Muscle layer of duodenum (tissue), 2 donors: ENCODE data around the gene CAPNS2.

ENCODE experiments used
- H3K27ac ChIP-seq: one replicate; pipeline ENCODE4 v1.7.0; 2013; ENCODE audit warnings: mild to moderate bottlenecking, low read length
- H3K27me3 ChIP-seq: one replicate; pipeline ENCODE4 v1.7.0; 2013; ENCODE audit warnings: low read depth, mild to moderate bottlenecking, control low read depth, low read length
- H3K36me3 ChIP-seq, 2 donors: one replicate each; pipeline ENCODE4 v1.7.0; 2013; ENCODE audit warnings: low read length in 2 of 2, control low read depth in 1 of 2, mild to moderate bottlenecking in 1 of 2; ENCODE audit not compliant: insufficient read depth in 2 of 2, control insufficient read depth in 1 of 2
- H3K4me1 ChIP-seq, 2 donors: one replicate each; pipeline ENCODE4 v1.7.0; 2013; ENCODE audit warnings: low read length in 2 of 2, mild to moderate bottlenecking in 2 of 2, control low read depth in 1 of 2, moderate library complexity in 1 of 2; ENCODE audit not compliant: insufficient read depth in 2 of 2, control insufficient read depth in 1 of 2
- H3K4me3 ChIP-seq, 2 donors: one replicate each; pipeline ENCODE4 v1.7.0; 2013; ENCODE audit warnings: low read length in 2 of 2, low read depth in 1 of 2, mild to moderate bottlenecking in 1 of 2
- H3K9me3 ChIP-seq, 2 donors: one replicate each; pipeline ENCODE4 v1.7.0; 2013; ENCODE audit warnings: low read length in 2 of 2, control low read depth in 1 of 2, mild to moderate bottlenecking in 1 of 2; ENCODE audit not compliant: control insufficient read depth in 1 of 2
- donor health status: healthy.

CAPNS2 gene

GRCh38 chr16:55567382-55567781 is 898 bp downstream of the CAPNS2 start:
- H3K36me3 ChIP-seq: no peaks in the 10 kb centered on the region
- peaks cover 0 to 13% of the 10 kb centered on the region in 2 donors for H3K4me1 ChIP-seq
- no peaks in the 10 kb centered on the region for H3K27me3 ChIP-seq
- H3K27ac ChIP-seq: no peak overlapping the region
- no peak overlapping the region for H3K4me3 ChIP-seq
- H3K9me3 ChIP-seq: no peaks in the 10 kb centered on the region

DNA sequence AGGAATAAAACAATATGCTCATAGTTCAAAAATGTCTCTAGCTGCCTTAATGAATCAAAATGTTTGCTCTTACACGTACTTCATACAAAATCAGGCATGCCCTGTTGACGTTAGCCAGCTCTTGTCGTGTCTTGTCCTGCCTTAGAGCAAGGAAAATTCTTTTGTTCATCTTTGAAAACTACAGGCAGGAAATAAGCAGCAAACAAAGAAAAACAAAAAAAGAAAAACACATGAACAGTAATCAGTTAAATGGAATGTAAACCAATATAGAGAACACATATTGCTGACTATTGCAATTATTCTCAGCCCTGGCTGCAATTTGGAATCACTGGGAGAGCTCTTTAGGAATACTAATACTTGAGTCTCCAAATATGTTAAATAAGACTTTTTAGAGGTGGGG is 1.7 kb downstream of the CAPNS2 start:
- Histone ChIP-seq H3K4me3 (no peak overlapping the region), H3K27me3 (no peaks in the 10 kb centered on the region), H3K36me3 (no peaks in the 10 kb centered on the region), H3K9me3 (no peaks in the 10 kb centered on the region), H3K4me1 (peaks cover 0 to 13% of the 10 kb centered on the region in 2 donors), H3K27ac (no peak overlapping the region)

DNA sequence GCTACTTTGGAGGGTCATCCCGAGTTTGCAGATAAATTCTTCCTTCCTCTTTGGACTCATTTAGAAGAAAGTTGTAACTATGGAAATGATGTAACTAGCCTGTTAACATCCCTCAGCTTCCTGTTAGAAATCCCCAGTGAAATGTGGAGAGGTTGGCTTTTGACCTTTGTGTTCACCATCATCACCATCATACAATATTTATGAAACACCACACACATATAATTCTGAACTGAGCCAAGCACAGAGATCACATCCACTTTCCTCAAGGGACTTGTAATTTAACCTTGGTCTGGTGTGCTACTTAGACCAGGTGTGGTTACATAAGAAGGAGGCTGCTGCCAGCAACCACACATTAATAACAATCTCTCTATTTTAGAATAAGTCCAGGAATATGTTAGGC is 2.5 kb downstream of the CAPNS2 start:
- no peaks in the 10 kb centered on the region for H3K9me3 ChIP-seq
- no peak overlapping the region for H3K4me3 ChIP-seq
- H3K27me3 ChIP-seq: no peaks in the 10 kb centered on the region
- H3K4me1 ChIP-seq: peaks cover 0 to 13% of the 10 kb centered on the region in 2 donors
- no peaks in the 10 kb centered on the region for H3K36me3 ChIP-seq
- H3K27ac ChIP-seq: no peak overlapping the region

- Histone ChIP-seq H3K36me3 (no peaks in the 10 kb centered on the region), H3K4me1 (peaks cover 0 to 13% of the 10 kb centered on the region in 2 donors), H3K27me3 (no peaks in the 10 kb centered on the region), H3K27ac (no peak overlapping the region), H3K4me3 (no peak overlapping the region), H3K9me3 (no peaks in the 10 kb centered on the region)
These were observed 3.7 kb downstream of the CAPNS2 start for GRCh38 chr16:55570159-55570558.

DNA sequence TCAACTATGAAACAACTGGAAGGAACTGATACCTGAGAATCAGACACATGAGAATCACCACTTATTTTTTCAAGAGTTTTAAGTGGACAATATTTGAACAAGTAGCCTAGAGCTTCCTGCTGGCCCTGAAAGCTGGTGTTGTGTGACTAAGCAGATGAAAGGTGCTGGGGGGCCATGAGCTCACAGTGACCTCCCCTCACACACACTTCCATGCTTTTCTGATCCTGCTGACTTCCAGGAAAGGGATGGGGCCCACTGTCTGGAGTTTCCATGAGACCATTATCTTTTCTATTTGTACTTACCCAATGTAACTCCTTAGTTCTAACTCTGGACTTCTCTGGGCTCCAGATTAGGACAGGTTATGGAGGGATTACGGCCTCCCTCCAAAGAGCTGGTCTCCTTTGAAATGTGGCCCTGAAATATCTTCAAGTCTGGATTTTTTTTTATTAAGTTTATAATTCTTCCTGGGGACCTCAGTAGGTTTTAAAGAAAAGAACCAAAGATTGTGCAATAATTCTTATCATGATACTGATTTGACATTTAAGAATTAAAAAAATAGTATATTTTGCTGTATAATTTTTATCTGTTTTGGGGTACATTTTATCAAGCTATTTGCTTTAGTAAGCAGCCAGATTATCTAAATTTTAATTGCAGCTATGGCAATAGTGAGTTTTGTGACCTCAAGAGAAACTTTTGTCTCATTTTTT is 4.9 kb downstream of the CAPNS2 start:
- Histone ChIP-seq H3K9me3 (no peaks in the 10 kb centered on the region), H3K36me3 (no peaks in the 10 kb centered on the region), H3K27ac (no peak overlapping the region), H3K4me3 (no peak overlapping the region), H3K27me3 (no peaks in the 10 kb centered on the region), H3K4me1 (peaks cover 0 to 14% of the 10 kb centered on the region in 2 donors)

DNA sequence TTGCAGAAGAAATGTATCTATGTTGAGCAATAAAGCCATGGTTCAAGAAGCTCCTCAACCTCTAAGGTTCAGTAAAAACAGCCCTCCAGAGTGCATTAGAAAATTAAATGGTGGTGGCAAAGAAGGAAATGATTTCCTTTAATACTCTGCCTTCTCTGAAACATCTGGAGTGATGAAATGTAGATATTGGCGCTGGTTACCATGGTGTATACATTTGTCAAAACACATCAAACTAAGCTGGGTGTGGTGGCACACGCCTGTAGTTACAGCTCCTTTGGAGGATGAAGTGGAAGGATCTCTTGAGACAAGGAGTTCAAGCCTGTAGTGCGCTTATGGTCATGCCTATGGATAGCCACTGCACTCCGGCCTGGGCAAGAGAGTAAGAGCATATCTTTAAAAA is 6.0 kb downstream of the CAPNS2 start:
- no peaks in the 10 kb centered on the region for H3K9me3 ChIP-seq
- H3K4me3 ChIP-seq: no peak overlapping the region
- peaks cover 0 to 18% of the 10 kb centered on the region in 2 donors for H3K4me1 ChIP-seq
- H3K36me3 ChIP-seq: no peaks in the 10 kb centered on the region
- H3K27me3 ChIP-seq: no peaks in the 10 kb centered on the region
- H3K27ac ChIP-seq: no peak overlapping the region

GRCh38 chr16:55574811-55575210 is 8.3 kb downstream of the CAPNS2 start:
- Histone ChIP-seq H3K9me3 (no peaks in the 10 kb centered on the region), H3K4me3 (no peak overlapping the region), H3K27ac (no peak overlapping the region), H3K4me1 (peaks cover 0 to 4% of the 10 kb centered on the region in 2 donors), H3K27me3 (no peaks in the 10 kb centered on the region), H3K36me3 (peaks cover 0 to 4% of the 10 kb centered on the region in 2 donors)

DNA sequence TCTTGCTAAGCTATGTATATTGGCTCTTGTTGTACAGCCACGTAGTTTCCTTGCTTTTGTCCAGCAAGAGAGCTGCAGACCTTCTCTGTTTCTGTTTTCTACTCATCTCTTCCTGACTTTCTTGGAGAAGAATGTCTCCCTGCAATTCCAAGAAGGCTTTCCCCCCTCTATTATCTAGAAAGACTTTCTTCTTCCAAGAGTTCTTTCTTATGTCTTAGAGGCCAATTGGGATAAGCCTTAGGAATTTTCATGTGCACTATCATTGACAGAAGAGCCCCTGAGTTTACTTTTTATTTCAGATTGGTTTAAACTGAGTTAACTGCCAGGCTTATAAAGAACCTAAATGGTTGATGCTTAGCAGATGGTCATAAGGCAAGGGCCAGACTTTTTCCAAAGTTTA is 9.0 kb downstream of the CAPNS2 start:
- Histone ChIP-seq H3K9me3 (no peaks in the 10 kb centered on the region), H3K4me3 (no peak overlapping the region), H3K4me1 (peaks cover 0 to 4% of the 10 kb centered on the region in 2 donors), H3K36me3 (peaks cover 0 to 9% of the 10 kb centered on the region in 2 donors), H3K27ac (no peak overlapping the region), H3K27me3 (no peaks in the 10 kb centered on the region)

DNA sequence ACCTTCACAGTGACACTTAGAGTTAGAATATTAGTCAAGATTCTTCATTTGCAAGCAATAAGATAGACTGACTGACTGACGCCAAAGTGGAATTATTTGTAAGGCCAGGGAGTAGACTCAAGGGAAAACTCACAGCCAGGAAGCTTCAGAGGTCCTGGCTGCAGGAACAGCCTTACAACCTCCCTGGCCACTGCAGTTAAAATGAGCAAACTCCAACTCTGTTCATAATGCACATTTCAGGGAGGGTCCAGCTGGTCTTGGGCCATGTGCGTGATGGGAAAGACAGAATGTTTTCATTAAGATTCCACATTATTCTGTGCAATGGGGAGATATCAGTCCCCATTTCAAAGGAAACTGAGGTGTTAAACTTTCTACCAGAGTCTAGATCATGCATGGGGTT is 9.9 kb downstream of the CAPNS2 start:
- Histone ChIP-seq H3K27ac (no peak overlapping the region), H3K4me1 (peaks cover 0 to 4% of the 10 kb centered on the region in 2 donors), H3K4me3 (no peak overlapping the region), H3K36me3 (peaks cover 0 to 9% of the 10 kb centered on the region in 2 donors), H3K9me3 (no peaks in the 10 kb centered on the region), H3K27me3 (no peaks in the 10 kb centered on the region)

DNA sequence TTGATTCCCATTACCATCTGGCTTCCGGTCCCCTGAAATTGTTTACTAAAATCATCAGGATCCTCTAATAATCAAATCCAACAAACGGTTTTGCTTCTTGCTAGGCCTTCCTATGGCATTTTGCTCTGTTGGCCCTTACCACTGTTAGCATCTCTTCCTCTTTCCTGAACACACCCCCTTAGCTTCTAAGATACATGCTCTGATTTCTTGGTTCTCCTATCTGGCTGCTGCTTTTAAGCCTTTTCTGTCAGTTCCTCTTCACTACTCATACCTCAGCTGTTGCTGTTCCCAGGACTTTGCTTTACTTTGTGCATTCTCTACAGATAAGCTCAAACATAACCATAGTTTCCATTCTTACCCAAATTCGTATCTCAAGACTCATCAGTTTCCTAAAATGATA is 11.4 kb downstream of the CAPNS2 start:
- H3K27me3 ChIP-seq: no peaks in the 10 kb centered on the region
- no peaks in the 10 kb centered on the region for H3K9me3 ChIP-seq
- H3K4me1 ChIP-seq: peaks cover 0 to 4% of the 10 kb centered on the region in 2 donors
- no peak overlapping the region for H3K4me3 ChIP-seq
- peaks cover 0 to 9% of the 10 kb centered on the region in 2 donors for H3K36me3 ChIP-seq
- no peak overlapping the region for H3K27ac ChIP-seq

DNA sequence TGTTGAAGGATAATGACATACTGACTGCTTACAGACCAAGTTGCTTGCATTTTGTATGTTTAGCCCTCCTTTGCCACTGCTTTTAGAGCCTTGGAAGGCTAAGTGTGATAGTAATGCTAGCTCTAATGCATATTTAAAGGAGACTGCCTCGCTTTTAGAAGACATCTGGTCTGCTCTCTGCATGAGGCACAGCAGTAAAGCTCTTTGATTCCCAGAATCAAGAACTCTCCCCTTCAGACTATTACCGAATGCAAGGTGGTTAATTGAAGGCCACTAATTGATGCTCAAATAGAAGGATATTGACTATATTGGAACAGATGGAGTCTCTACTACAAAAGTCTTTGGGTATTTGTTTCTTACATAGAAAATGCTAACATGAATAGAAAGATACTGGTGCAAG is 19.1 kb downstream of the CAPNS2 start:
- Histone ChIP-seq H3K4me3 (no peak overlapping the region), H3K27ac (no peak overlapping the region), H3K9me3 (no peaks in the 10 kb centered on the region), H3K27me3 (no peaks in the 10 kb centered on the region), H3K4me1 (no peaks in the 10 kb centered on the region), H3K36me3 (no peaks in the 10 kb centered on the region)

DNA sequence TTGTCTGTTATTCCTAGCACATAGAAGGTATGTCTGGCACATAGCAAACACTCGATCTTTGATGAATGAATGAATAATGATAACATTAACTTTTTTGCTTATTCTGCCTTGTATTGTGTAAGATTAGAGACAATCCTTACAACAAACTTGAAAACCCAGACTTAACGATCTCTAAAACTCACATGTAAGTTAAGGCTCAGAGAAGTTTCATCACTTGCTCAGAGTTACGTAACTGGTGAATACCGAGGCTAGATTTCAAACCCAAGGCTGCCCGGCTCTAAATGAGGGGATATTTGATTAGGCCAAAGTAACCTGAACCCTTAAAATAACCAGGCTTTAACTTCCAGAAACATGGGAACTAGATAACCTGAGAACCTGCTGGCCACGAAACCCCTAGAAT is 22.3 kb downstream of the CAPNS2 start:
- Histone ChIP-seq H3K9me3 (no peaks in the 10 kb centered on the region), H3K4me1 (no peaks in the 10 kb centered on the region), H3K27me3 (no peaks in the 10 kb centered on the region), H3K4me3 (no peak overlapping the region), H3K27ac (no peak overlapping the region), H3K36me3 (no peaks in the 10 kb centered on the region)
